DND-41 (cell line): ENCODE results near the gene FAM124B.

Source experiments
- ATAC-seq: fragments of 200-7000 bp; cut with Tn5 transposase; 3 replicates; pipeline ENCODE4 v1.9.1; 2021; ENCODE audit warnings: low read depth; ENCODE audit not compliant: insufficient read depth
- DNase-seq: peaks from one replicate; pipeline ENCODE4 v3.0.0-alpha.2; 2020
- H2AFZ ChIP-seq: 2 replicates; pipeline ENCODE4 v1.6.0; 2012; ENCODE audit warnings: low read depth, low read length
- H3K27ac ChIP-seq: 2 replicates; pipeline ENCODE4 v1.5.1; 2012; ENCODE audit warnings: low read length, inconsistent platforms
- H3K27me3 ChIP-seq: fragments of 200-600 bp; sonication (generic); 2 replicates; pipeline ENCODE4 v1.6.0; 2012; ENCODE audit warnings: low read length, mild to moderate bottlenecking, inconsistent platforms; ENCODE audit not compliant: insufficient read depth, poor library complexity
- H3K36me3 ChIP-seq: 2 replicates; pipeline ENCODE4 v1.5.1; 2012; ENCODE audit warnings: low read length, inconsistent platforms; ENCODE audit not compliant: insufficient read depth
- H3K4me1 ChIP-seq: 2 replicates; pipeline ENCODE4 v1.5.1; 2012; ENCODE audit warnings: mild to moderate bottlenecking, low read length; ENCODE audit not compliant: insufficient read depth
- H3K4me2 ChIP-seq: 2 replicates; pipeline ENCODE4 v1.6.0; 2012; ENCODE audit warnings: mild to moderate bottlenecking, moderate library complexity, low read length, inconsistent platforms; ENCODE audit not compliant: insufficient read depth
- H3K4me3 ChIP-seq, 2 experiments: fragments of 200-600 bp in 1 of 2; shearing (Covaris generic) in 1 of 2; 2 replicates each; pipeline ENCODE4 v1.5.1; 2012 to 2016; ENCODE audit warnings: inconsistent platforms in 2 of 2, low read length in 2 of 2, mild to moderate bottlenecking in 2 of 2, low read depth in 1 of 2, moderate library complexity in 1 of 2
- H3K79me2 ChIP-seq: 2 replicates; pipeline ENCODE4 v1.6.0; 2012; ENCODE audit warnings: low read length, inconsistent platforms; ENCODE audit not compliant: insufficient read depth
- H3K9ac ChIP-seq: 2 replicates; pipeline ENCODE4 v1.6.0; 2012; ENCODE audit warnings: low read depth, mild to moderate bottlenecking, inconsistent platforms, low read length, moderate library complexity
- H3K9me3 ChIP-seq: 2 replicates; pipeline ENCODE4 v1.5.1; 2012; ENCODE audit warnings: low read length, moderate library complexity, mild to moderate bottlenecking, inconsistent platforms; ENCODE audit not compliant: insufficient read depth, severe bottlenecking
- H4K20me1 ChIP-seq: 2 replicates; pipeline ENCODE4 v1.6.0; 2012; ENCODE audit warnings: low read length; ENCODE audit not compliant: insufficient read depth
- CTCF ChIP-seq: IDR thresholded peaks from 2 replicates; pipeline ENCODE4 v1.5.1; 2012; ENCODE audit warnings: borderline replicate concordance, low read length, moderate library complexity, mild to moderate bottlenecking; ENCODE audit not compliant: poor library complexity, severe bottlenecking; ENCODE audit errors: extremely low read depth
- EZH2 ChIP-seq: IDR thresholded peaks from 3 replicates; pipeline ENCODE4 v1.6.1; 2012; ENCODE audit warnings: borderline replicate concordance, low read depth, mild to moderate bottlenecking, moderate library complexity, low read length, inconsistent platforms; ENCODE audit not compliant: severe bottlenecking

Gene FAM124B

GRCh38 chr2:224412141-224413015 lies 10.5 kb upstream of the FAM124B start:
- TF ChIP-seq CTCF (no peak), EZH2 (no peak)
- Histone ChIP-seq H3K9ac (no peak overlapping the region), H3K27me3 (peaks cover 3% of the 10 kb centered on the region), H3K4me1 (peaks cover 2% of the 10 kb centered on the region; the same call in 1 of the 2 replicates), H3K36me3 (no peaks in the 10 kb centered on the region), H4K20me1 (no peaks in the 10 kb centered on the region), H3K9me3 (no peaks in the 10 kb centered on the region), H3K79me2 (no peaks in the 10 kb centered on the region), H3K4me2 (no peak overlapping the region), H3K4me3 (no peak overlapping the region), H2AFZ (no peak overlapping the region), H3K27ac (no peak overlapping the region)
- no peak for ATAC-seq
- DNase-seq = no peak

- H3K27ac ChIP-seq = no peak overlapping the region
- no peak overlapping the region for H3K9ac ChIP-seq
- H3K9me3 ChIP-seq = no peaks in the 10 kb centered on the region
- H4K20me1 ChIP-seq = no peaks in the 10 kb centered on the region
- H3K4me1 ChIP-seq = peaks cover 4% of the 10 kb centered on the region; the same call in 1 of the 2 replicates
- peaks cover 3% of the 10 kb centered on the region for H3K27me3 ChIP-seq
- no peak overlapping the region for H2AFZ ChIP-seq
- no peaks in the 10 kb centered on the region for H3K36me3 ChIP-seq
- no peak overlapping the region for H3K4me3 ChIP-seq
- DNase-seq = no peak
- H3K79me2 ChIP-seq = no peaks in the 10 kb centered on the region
- no peak for ATAC-seq
- TF ChIP-seq EZH2 = no peak
- no peak for TF ChIP-seq CTCF
- no peak overlapping the region for H3K4me2 ChIP-seq
These were observed 9.1 kb upstream of the FAM124B start for GRCh38 chr2:224410946-224411561.

GRCh38 chr2:224408676-224409075 lies 6.8 kb upstream of the FAM124B start:
- Histone ChIP-seq H3K4me1 (peaks cover 4% of the 10 kb centered on the region; the same call in 1 of the 2 replicates), H3K4me2 (no peak overlapping the region), H3K9ac (no peak overlapping the region), H3K27ac (no peak overlapping the region), H4K20me1 (no peaks in the 10 kb centered on the region), H3K27me3 (peaks cover 8% of the 10 kb centered on the region), H3K4me3 (no peak overlapping the region), H3K79me2 (no peaks in the 10 kb centered on the region), H3K9me3 (no peaks in the 10 kb centered on the region), H2AFZ (no peak overlapping the region), H3K36me3 (no peaks in the 10 kb centered on the region)
- DNase-seq = no peak
- no peak for ATAC-seq
- TF ChIP-seq CTCF (no peak), EZH2 (no peak)
